GM12878 (cell line): ENCODE measurements around the gene PITPNM1. TPM values are rescaled to one million over a fixed set of nuclear protein-coding genes. Genes with fewer than 3 reads are reported as not detected.

ENCODE experiments used
- ATAC-seq: fragments of 200-7000 bp; cut with Tn5 transposase; 3 replicates; pipeline ENCODE4 v1.9.1; 2020; ENCODE audit warnings: mild to moderate bottlenecking, moderate library complexity
- BruUV-seq: library from RNA; stranded (reverse); fragments of 400-500 nt; replicated peaks from 2 replicates; lab custom pipeline; 2021; lab: Mats Ljungman, UMichigan
- CTCF ChIA-PET: fragments of 300-600 bp; sonication (Branson Sonifier 250); formaldehyde crosslinking; extraction: SDS; loops from one replicate; lab custom pipeline; 2021; ENCODE audit warnings: inconsistent platforms; lab: Yijun Ruan, JAX
- POLR2A ChIA-PET: fragments of 350-600 bp; formaldehyde crosslinking; extraction: SDS; loops from one replicate; lab custom pipeline; 2021; ENCODE audit warnings: inconsistent platforms; lab: Charles Lee
- RAD21 ChIA-PET: fragments of 300-600 bp; sonication (Branson Sonifier 250); formaldehyde crosslinking; loops from one replicate; lab custom pipeline; 2023; ENCODE audit warnings: antibody characterized with exemption; ENCODE audit not compliant: unreplicated experiment; lab: Charles Lee
- SMC1A ChIA-PET: fragments of 300-600 bp; sonication (Branson Sonifier 250); formaldehyde crosslinking; loops from one replicate; lab custom pipeline; 2023; ENCODE audit not compliant: unreplicated experiment, uncharacterized antibody; lab: Charles Lee
- DNase-seq: peaks from one replicate; pipeline ENCODE4 v3.0.0-alpha.2; 2011; ENCODE audit warnings: low read depth, low spot score
- FAIRE-seq: peaks from 3 replicates; lab custom pipeline; 2011; peaks lifted over from hg19 to GRCh38; lab: Jason Lieb, UNC
- H2AFZ ChIP-seq: 2 replicates; pipeline ENCODE4 v1.6.0; 2011; ENCODE audit warnings: low read depth, low read length, control low read depth; ENCODE audit not compliant: control insufficient read depth
- H3K27ac ChIP-seq: 2 replicates; pipeline ENCODE4 v1.5.1; 2011; ENCODE audit warnings: control low read depth; ENCODE audit not compliant: control insufficient read depth, insufficient read depth
- H3K27me3 ChIP-seq, 2 experiments: replicated peaks in 1 of 2; 2 replicates each; pipeline versions ENCODE4 v1.6.0 to v1.6.1; 2011; ENCODE audit warnings: low read length in 1 of 2; ENCODE audit not compliant: control insufficient read depth in 2 of 2, insufficient read depth in 2 of 2
- H3K36me3 ChIP-seq, 2 experiments: 2 replicates each; pipeline ENCODE4 v1.5.1; 2011; ENCODE audit warnings: low read length in 1 of 2; ENCODE audit not compliant: control insufficient read depth in 2 of 2, insufficient read depth in 2 of 2
- H3K4me1 ChIP-seq: 2 replicates; pipeline ENCODE4 v1.6.1; 2011; ENCODE audit warnings: mild to moderate bottlenecking, low read length, moderate library complexity, mixed read lengths; ENCODE audit not compliant: control insufficient read depth, insufficient read depth
- H3K4me2 ChIP-seq: 2 replicates; pipeline ENCODE4 v1.6.0; 2011; ENCODE audit warnings: control low read depth; ENCODE audit not compliant: control insufficient read depth, insufficient read depth
- H3K4me3 ChIP-seq: fragments of 200-600 bp; sonication (generic); 2 replicates; pipeline ENCODE4 v1.5.1; 2016
- H3K79me2 ChIP-seq: 2 replicates; pipeline ENCODE4 v1.6.0; 2011; ENCODE audit warnings: low read length; ENCODE audit not compliant: control insufficient read depth, insufficient read depth
- H3K9ac ChIP-seq: 2 replicates; pipeline ENCODE4 v1.8.0; 2011; ENCODE audit warnings: low read length, control low read depth, mixed read lengths; ENCODE audit not compliant: control insufficient read depth, insufficient read depth
- H3K9me3 ChIP-seq: replicated peaks from 3 replicates; pipeline ENCODE4 v1.5.1; 2011; ENCODE audit warnings: mild to moderate bottlenecking, low read length; ENCODE audit not compliant: control insufficient read depth, insufficient read depth
- H4K20me1 ChIP-seq: 2 replicates; pipeline ENCODE4 v1.6.0; 2011; ENCODE audit not compliant: control insufficient read depth, insufficient read depth
- BACH1 ChIP-seq: fragments of 450-650 bp; IDR thresholded peaks from 2 replicates; pipeline ENCODE4 v1.6.1; 2017; ENCODE audit warnings: mild to moderate bottlenecking, borderline replicate concordance
- CREB1 ChIP-seq: IDR thresholded peaks from 2 replicates; pipeline ENCODE4 v1.6.1; 2012; ENCODE audit warnings: low read depth, mild to moderate bottlenecking, inconsistent platforms
- ESRRA ChIP-seq: IDR thresholded peaks from 2 replicates; pipeline ENCODE4 v1.6.1; 2012; ENCODE audit warnings: mild to moderate bottlenecking, low read length, improper control_type of control experiment
- ETV6 ChIP-seq, 2 experiments: fragments of 450-650 bp in 1 of 2; IDR thresholded peaks in 1 of 2; conservative IDR thresholded peaks in 1 of 2; 2 replicates each; pipeline ENCODE4 v1.6.1; 2014; ENCODE audit warnings: antibody characterized with exemption in 1 of 2, borderline replicate concordance in 1 of 2, low read depth in 1 of 2, mild to moderate bottlenecking in 1 of 2, moderate library complexity in 1 of 2
- GATAD2B ChIP-seq: fragments of 450-650 bp; conservative IDR thresholded peaks from 2 replicates; pipeline ENCODE4 v1.6.1; 2017; ENCODE audit warnings: low read depth, mild to moderate bottlenecking, moderate library complexity
- NFIC ChIP-seq: IDR thresholded peaks from 2 replicates; pipeline ENCODE4 v1.6.1; 2012; ENCODE audit warnings: low read depth, mild to moderate bottlenecking, inconsistent platforms, low read length, moderate library complexity
- NR2F1 ChIP-seq: fragments of 450-650 bp; conservative IDR thresholded peaks from 2 replicates; pipeline ENCODE4 v1.6.1; 2017; ENCODE audit warnings: mild to moderate bottlenecking
- POLR2A ChIP-seq: IDR thresholded peaks from 2 replicates; pipeline ENCODE4 v1.6.1; 2011; ENCODE audit warnings: low read depth, mild to moderate bottlenecking, low read length
- SIN3A ChIP-seq: IDR thresholded peaks from 2 replicates; pipeline ENCODE4 v1.6.1; 2012; ENCODE audit warnings: low read depth, low read length, improper control_type of control experiment
- SMARCA5 ChIP-seq: fragments of 450-650 bp; IDR thresholded peaks from 2 replicates; pipeline ENCODE4 v1.6.1; 2017; ENCODE audit warnings: mild to moderate bottlenecking
- ZNF217 ChIP-seq: fragments of 450-650 bp; IDR thresholded peaks from 2 replicates; pipeline ENCODE4 v1.6.1; 2017; ENCODE audit warnings: antibody characterized with exemption, mild to moderate bottlenecking
- WGBS: methylation state at CpG from one replicate; pipeline ENCODE4 v1.1.6; 2016; ENCODE audit warnings: low lambda C conversion rate; ENCODE audit not compliant: insufficient replicate concordance, insufficient coverage; ENCODE audit errors: missing lambda C conversion rate; 5-methylcytosine and 5-hydroxymethylcytosine counted together
- in situ Hi-C: fragments of 300-500 bp; cut with MboI; formaldehyde crosslinking; loops from 9 replicates; pipeline ENCODE4 v1.14.3; 2018; ENCODE audit warnings: mixed read lengths
- intact Hi-C: fragments of 100-400 bp; cut with micrococcal nuclease; formaldehyde crosslinking; loops from one replicate; pipeline ENCODE4 v1.14.2; 2022; ENCODE audit not compliant: unreplicated experiment
- polyA plus RNA-seq, 11 experiments: library from polyadenylated mRNA; depleted of rRNA in 4 of 11; unstranded in 6 of 11; stranded (reverse) in 5 of 11; fragments of >200 nt; fragmentation: Nextera tagmentation in 4 of 11; fragmentation: Illumina TruSeq in 1 of 11; extraction: Ambion mirVana in 4 of 11; extraction: Trizol in 1 of 11; gene quantifications; 1 replicate in 1 of 11; 2 replicates in 10 of 11; pipeline versions ENCODE4 v1.2.1 to v1.2.3, GENCODE V29; 2011 to 2016; ENCODE audit warnings: inconsistent platforms in 2 of 11, missing spikeins in 2 of 11, low read depth in 1 of 11
- total RNA-seq, 4 experiments: library from RNA; depleted of rRNA in 3 of 4; stranded (reverse); fragments of >200 nt in 3 of 4; fragmentation: Illumina TruSeq in 1 of 4; extraction: Trizol in 1 of 4; gene quantifications; 2 replicates each; pipeline versions ENCODE4 v1.2.1 to v1.2.3, GENCODE V29; 2013 to 2021
- TF ChIP-seq, protein P1 (sequence below): fragments of 450-650 bp; IDR thresholded peaks from 2 replicates; pipeline ENCODE4 v1.6.1; 2017; ENCODE audit warnings: mild to moderate bottlenecking, moderate library complexity
- TF ChIP-seq, protein P2 (sequence below): fragments of 450-650 bp; IDR thresholded peaks from 2 replicates; pipeline ENCODE4 v1.6.1; 2018; ENCODE audit warnings: borderline replicate concordance, mild to moderate bottlenecking; ENCODE audit not compliant: partially characterized antibody

Gene PITPNM1
- total and polyA plus RNA-seq, 10 of the 15 experiments (the other 5 are each of a cell fraction or from before 2014, with no cell fraction given) = 0.11 to 56.8 (median 16.5) TPM

- ChIA-PET RAD21 (interaction anchor here (1.4 kb wide), 1 partner anchor 26 kb away, joined by 3 read pairs; the partner anchor contains the start of gene PTPRCAP), CTCF (interaction anchor here (0.6 to 1.4 kb wide), 2 partner anchors 14 to 63 kb away, joined by 3 read pairs; no protein-coding TSS in a partner anchor), SMC1A (no interaction called here), POLR2A (interaction anchor here (0.6 to 6.3 kb wide), 4 partner anchors 21 to 61 kb away, joined by 3 to 50 read pairs (median 22); partner anchors contain the start of genes CORO1B, PPP1CA, PTPRCAP and RPS6KB2)
- Histone ChIP-seq H3K4me3 (peak overlapping the region; percentile 74), H4K20me1 (no peaks in the 10 kb centered on the region), H3K4me1 (peaks cover 41% of the 10 kb centered on the region), H3K9ac (peak overlapping the region; percentile 64; the same call in 1 of the 2 replicates), H3K27ac (peak overlapping the region; percentile 77), H3K27me3 (no peaks in the 10 kb centered on the region), H2AFZ (peak overlapping the region; percentile 79; the same call in 1 of the 2 replicates), H3K9me3 (no peaks in the 10 kb centered on the region), H3K4me2 (peak overlapping the region; percentile 97), H3K36me3 (no peaks in the 10 kb centered on the region; a peak in 1 of 4 replicates), H3K79me2 (peaks cover 14% of the 10 kb centered on the region)
- TF ChIP-seq GATAD2B = 0 out of 2 replicates have a peak, but pooled peaks have one; percentile 15
- TF ChIP-seq CREB1 = no peak
- TF ChIP-seq BACH1 = 0 out of 2 replicates have a peak, but pooled peaks have one; percentile 10
- no peak for TF ChIP-seq ZNF217
- no peak for TF ChIP-seq NFIC
- TF ChIP-seq SMARCA5 = 0 out of 2 replicates have a peak, but pooled peaks have one; percentile 12
- TF ChIP-seq POLR2A = peak; percentile 56
- TF ChIP-seq ESRRA = no peak
- TF ChIP-seq ETV6 (conservative IDR thresholded peaks at IDR 0.05 in 1 of 2, IDR thresholded peaks at IDR 0.05 in 1 of 2; ENCODE audit: borderline replicate concordance in 1 of 2, low read depth in 1 of 2) = no peak
- TF ChIP-seq, protein P1, sequence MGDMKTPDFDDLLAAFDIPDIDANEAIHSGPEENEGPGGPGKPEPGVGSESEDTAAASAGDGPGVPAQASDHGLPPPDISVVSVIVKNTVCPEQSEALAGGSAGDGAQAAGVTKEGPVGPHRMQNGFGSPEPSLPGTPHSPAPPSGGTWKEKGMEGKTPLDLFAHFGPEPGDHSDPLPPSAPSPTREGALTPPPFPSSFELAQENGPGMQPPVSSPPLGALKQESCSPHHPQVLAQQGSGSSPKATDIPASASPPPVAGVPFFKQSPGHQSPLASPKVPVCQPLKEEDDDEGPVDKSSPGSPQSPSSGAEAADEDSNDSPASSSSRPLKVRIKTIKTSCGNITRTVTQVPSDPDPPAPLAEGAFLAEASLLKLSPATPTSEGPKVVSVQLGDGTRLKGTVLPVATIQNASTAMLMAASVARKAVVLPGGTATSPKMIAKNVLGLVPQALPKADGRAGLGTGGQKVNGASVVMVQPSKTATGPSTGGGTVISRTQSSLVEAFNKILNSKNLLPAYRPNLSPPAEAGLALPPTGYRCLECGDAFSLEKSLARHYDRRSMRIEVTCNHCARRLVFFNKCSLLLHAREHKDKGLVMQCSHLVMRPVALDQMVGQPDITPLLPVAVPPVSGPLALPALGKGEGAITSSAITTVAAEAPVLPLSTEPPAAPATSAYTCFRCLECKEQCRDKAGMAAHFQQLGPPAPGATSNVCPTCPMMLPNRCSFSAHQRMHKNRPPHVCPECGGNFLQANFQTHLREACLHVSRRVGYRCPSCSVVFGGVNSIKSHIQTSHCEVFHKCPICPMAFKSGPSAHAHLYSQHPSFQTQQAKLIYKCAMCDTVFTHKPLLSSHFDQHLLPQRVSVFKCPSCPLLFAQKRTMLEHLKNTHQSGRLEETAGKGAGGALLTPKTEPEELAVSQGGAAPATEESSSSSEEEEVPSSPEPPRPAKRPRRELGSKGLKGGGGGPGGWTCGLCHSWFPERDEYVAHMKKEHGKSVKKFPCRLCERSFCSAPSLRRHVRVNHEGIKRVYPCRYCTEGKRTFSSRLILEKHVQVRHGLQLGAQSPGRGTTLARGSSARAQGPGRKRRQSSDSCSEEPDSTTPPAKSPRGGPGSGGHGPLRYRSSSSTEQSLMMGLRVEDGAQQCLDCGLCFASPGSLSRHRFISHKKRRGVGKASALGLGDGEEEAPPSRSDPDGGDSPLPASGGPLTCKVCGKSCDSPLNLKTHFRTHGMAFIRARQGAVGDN = no peak
- no peak for TF ChIP-seq NR2F1
- TF ChIP-seq, protein P2, sequence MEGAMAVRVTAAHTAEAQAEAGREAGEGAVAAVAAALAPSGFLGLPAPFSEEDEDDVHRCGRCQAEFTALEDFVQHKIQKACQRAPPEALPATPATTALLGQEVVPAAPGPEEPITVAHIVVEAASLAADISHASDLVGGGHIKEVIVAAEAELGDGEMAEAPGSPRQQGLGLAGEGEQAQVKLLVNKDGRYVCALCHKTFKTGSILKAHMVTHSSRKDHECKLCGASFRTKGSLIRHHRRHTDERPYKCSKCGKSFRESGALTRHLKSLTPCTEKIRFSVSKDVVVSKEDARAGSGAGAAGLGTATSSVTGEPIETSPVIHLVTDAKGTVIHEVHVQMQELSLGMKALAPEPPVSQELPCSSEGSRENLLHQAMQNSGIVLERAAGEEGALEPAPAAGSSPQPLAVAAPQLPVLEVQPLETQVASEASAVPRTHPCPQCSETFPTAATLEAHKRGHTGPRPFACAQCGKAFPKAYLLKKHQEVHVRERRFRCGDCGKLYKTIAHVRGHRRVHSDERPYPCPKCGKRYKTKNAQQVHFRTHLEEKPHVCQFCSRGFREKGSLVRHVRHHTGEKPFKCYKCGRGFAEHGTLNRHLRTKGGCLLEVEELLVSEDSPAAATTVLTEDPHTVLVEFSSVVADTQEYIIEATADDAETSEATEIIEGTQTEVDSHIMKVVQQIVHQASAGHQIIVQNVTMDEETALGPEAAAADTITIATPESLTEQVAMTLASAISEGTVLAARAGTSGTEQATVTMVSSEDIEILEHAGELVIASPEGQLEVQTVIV = no peak
- 0 out of 2 replicates have a peak, but pooled peaks have one; percentile 4 for TF ChIP-seq SIN3A
- in situ Hi-C loops (no loop called here), intact Hi-C loops (no loop called here)
- no TSS peak for BruUV-seq
- no peak for ATAC-seq
- WGBS = 51% methylated on average over 20 of the region's 20 CpGs
- FAIRE-seq = no peak
- DNase-seq = no peak
Measured at GRCh38 chr11:67463680-67464410, 41.3 kb downstream of the PITPNM1 start.
